Measurements from ENCODE around the gene SLITRK4.

The SLITRK4 gene

DNA sequence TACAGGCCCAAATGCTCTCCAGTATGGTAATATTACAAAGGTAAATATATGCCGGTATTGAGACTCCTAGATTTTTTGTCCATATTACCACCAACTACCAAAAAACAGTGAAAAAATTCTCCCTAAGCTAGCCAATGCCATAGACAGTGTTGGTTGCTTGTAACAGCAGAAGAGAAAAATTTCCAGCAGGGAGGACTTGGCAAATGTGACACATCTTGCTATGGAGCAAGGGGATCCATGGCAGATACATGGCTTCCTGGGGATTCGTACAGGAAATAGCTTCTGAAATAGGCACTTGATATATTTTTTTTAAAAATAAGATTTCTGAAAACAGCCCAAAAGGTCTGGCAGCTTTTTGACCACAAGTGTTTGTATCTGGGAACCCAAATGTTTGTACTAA is 14.6 kb downstream of the SLITRK4 start:
- Mint-ChIP-seq H3K4me1 (ENCODE audit: low read depth) (no peaks in the 10 kb centered on the region), H3K4me3 (no peak overlapping the region), H3K9me3 (ENCODE audit: low read depth) (no peaks in the 10 kb centered on the region), H3K27ac (no peak overlapping the region), H3K27me3 (no peaks in the 10 kb centered on the region), H3K36me3 (no peaks in the 10 kb centered on the region)

DNA sequence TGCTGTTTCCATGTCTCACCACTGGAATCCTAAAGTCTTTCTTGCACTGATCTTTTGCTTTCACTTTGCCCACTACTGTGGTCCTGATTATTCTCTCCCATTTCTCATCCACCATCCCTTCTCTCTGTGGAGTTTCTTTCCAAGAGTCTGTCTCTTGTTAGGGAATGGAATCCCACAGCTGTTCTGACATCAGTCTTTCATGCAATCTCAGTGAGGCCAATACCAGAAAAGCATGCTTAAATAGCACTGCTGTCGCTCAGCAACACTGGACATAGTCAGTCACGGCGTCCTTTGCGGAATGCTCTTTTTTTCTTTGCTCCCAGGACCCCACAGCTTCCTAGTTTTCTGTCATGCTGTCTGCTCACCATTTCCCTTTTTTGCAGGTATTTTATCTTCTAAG is 20.1 kb downstream of the SLITRK4 start:
- Mint-ChIP-seq H3K4me1 (ENCODE audit: low read depth) (no peaks in the 10 kb centered on the region), H3K36me3 (no peaks in the 10 kb centered on the region), H3K9me3 (ENCODE audit: low read depth) (no peaks in the 10 kb centered on the region), H3K4me3 (no peak overlapping the region), H3K27me3 (no peaks in the 10 kb centered on the region), H3K27ac (no peak overlapping the region)

DNA sequence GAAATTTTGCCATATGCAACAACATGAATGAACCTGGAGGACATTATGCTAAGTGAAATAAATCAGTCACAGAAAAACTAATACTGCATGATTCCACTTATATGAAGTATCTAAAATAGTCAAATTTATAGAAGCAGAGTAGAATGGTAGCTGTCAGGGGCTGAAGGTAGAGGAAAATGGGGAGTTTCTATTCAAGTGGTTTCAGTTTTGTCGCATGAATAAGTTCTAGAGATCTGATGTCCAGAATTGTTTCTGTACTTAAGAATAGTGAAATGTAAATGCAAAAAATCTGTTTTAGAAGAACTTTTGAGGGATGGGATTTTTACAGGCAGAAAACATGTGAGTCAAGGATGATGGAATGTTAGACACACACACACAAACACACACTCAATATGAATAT is 34.1 kb downstream of the SLITRK4 start:
- no peaks in the 10 kb centered on the region for H3K9me3 Mint-ChIP-seq (ENCODE audit: low read depth)
- no peaks in the 10 kb centered on the region for H3K36me3 Mint-ChIP-seq
- H3K27me3 Mint-ChIP-seq = no peaks in the 10 kb centered on the region
- no peak overlapping the region for H3K27ac Mint-ChIP-seq
- no peak overlapping the region for H3K4me3 Mint-ChIP-seq
- H3K4me1 Mint-ChIP-seq (ENCODE audit: low read depth) = no peaks in the 10 kb centered on the region

DNA sequence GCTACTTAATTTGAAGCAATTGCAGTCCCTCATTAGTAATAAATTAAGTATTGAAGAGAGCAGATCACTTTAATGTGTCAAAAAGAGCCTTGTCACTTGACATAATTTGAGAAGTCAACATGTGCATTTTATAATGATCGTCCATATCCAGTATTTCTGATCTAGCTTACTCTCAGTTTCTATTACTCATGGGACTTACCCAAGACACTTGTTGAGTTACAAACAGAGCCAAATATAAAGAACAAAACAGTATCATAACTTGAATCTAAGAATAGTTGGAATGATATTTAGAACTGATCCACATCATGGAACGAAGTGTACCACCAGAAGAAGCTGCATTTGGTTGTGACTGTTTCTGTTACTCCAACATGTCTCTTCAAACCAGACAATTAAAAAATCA is 54.7 kb downstream of the SLITRK4 start:
- Mint-ChIP-seq H3K4me3 (no peak overlapping the region), H3K9me3 (ENCODE audit: low read depth) (peaks cover 5% of the 10 kb centered on the region), H3K4me1 (ENCODE audit: low read depth) (no peaks in the 10 kb centered on the region), H3K27ac (no peak overlapping the region), H3K36me3 (no peaks in the 10 kb centered on the region), H3K27me3 (no peaks in the 10 kb centered on the region)

DNA sequence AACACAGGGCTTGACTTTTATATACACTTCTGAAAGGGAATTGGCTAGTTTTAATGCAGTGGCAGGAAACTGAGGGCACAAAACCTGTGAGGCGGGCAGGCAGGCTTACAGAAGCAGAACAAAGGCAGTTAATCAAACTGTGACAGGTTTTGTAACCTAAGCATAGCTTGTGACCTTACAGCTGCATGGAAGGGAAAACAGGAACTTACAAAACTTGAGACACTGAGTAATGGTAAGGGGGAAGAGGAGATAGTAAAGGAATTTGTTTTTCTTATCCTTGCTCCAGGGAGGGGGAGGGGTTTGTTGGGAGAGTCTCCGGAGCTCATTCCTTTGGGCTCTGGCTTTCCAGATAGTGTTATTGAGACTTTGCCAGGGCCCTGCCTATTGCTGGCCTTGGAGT is 55.6 kb downstream of the SLITRK4 start:
- Mint-ChIP-seq H3K36me3 (no peaks in the 10 kb centered on the region), H3K4me3 (no peak overlapping the region), H3K27ac (no peak overlapping the region), H3K4me1 (ENCODE audit: low read depth) (no peaks in the 10 kb centered on the region), H3K9me3 (ENCODE audit: low read depth) (peaks cover 5% of the 10 kb centered on the region), H3K27me3 (no peaks in the 10 kb centered on the region)
